H1 (cell line): Measurements from ENCODE around the gene FAR1. TPM values are rescaled to one million over a fixed set of nuclear protein-coding genes. Genes with fewer than 3 reads are reported as not detected.

Source experiments
- RFX5 ChIP-seq: IDR thresholded peaks from 2 replicates; pipeline ENCODE4 v1.6.1; 2011; ENCODE audit warnings: low read depth, low read length, improper control_type of control experiment, borderline replicate concordance
- SP2 ChIP-seq: IDR thresholded peaks from 2 replicates; pipeline ENCODE4 v1.6.1; 2012; ENCODE audit warnings: mild to moderate bottlenecking, low read length, inconsistent platforms
- SUZ12 ChIP-seq: fragments of 200-600 bp; sonication (generic); IDR thresholded peaks from 2 replicates; pipeline ENCODE4 v1.6.1; 2012; ENCODE audit warnings: mild to moderate bottlenecking, inconsistent platforms, low read length, moderate library complexity, mixed read lengths
- TBP ChIP-seq: IDR thresholded peaks from 2 replicates; pipeline ENCODE4 v1.6.1; 2011; ENCODE audit warnings: low read depth, low read length, improper control_type of control experiment
- polyA plus RNA-seq, 7 experiments: library from polyadenylated mRNA; depleted of rRNA in 3 of 7; stranded (reverse) in 5 of 7; unstranded in 2 of 7; fragments of >200 nt in 5 of 7; fragments of 200-250 nt in 2 of 7; gene quantifications; 1 replicate in 5 of 7; 2 replicates in 1 of 7; 4 replicates in 1 of 7; pipeline versions ENCODE4 v1.2.1 to v1.2.3, GENCODE V29; 2011 to 2013; ENCODE audit warnings: missing spikeins in 2 of 7, mixed read lengths in 2 of 7
- total RNA-seq: library from RNA; stranded (reverse); fragmentation: NEBNext Ultra II Directional; extraction: Animal tissue kit (Norgen Biotek cat#: 25700); gene quantifications from 2 replicates; pipeline ENCODE4 v1.2.1, GENCODE V29; 2021
- TF ChIP-seq, protein P1 (sequence below): IDR thresholded peaks from 2 replicates; pipeline ENCODE4 v1.6.1; 2012; ENCODE audit warnings: low read length, inconsistent platforms

Gene FAR1
- total and polyA plus RNA-seq, 2 of the 8 experiments (the other 6 are each of a cell fraction or from before 2014, with no cell fraction given): 29.7 to 68.5 TPM

DNA sequence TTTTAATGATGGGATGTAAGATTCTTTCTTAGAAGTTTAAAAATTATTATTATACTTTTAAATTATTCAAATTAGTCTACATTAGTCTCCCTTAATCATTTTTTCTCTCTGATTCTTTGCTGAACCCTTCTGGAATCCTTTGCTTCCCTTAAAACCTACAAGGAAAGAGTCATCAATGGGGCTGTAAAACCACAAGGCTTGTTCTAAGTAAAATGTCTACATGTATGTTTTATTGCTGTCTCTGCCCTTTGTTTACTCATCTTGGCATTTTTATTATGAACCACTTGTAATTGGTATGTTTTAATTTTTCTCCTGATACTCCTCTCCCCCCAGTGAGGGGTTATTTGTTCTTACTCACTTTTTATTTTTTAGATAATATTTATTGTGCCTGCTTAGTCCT is 27.4 kb downstream of the FAR1 start (continued):
- TF ChIP-seq SP2: no peak
- no peak for TF ChIP-seq SUZ12
- no peak for TF ChIP-seq TBP
- TF ChIP-seq, protein P1, sequence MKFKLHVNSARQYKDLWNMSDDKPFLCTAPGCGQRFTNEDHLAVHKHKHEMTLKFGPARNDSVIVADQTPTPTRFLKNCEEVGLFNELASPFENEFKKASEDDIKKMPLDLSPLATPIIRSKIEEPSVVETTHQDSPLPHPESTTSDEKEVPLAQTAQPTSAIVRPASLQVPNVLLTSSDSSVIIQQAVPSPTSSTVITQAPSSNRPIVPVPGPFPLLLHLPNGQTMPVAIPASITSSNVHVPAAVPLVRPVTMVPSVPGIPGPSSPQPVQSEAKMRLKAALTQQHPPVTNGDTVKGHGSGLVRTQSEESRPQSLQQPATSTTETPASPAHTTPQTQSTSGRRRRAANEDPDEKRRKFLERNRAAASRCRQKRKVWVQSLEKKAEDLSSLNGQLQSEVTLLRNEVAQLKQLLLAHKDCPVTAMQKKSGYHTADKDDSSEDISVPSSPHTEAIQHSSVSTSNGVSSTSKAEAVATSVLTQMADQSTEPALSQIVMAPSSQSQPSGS: no peak
- no peak for TF ChIP-seq RFX5
